GM12801 (cell line): ENCODE measurements around the gene PTPRG.

Source experiments
- CTCF ChIP-seq: IDR thresholded peaks from one replicate; pipeline ENCODE4 v1.5.1; 2011; ENCODE audit warnings: control low read depth; ENCODE audit not compliant: insufficient read length; ENCODE audit errors: extremely low read depth

PTPRG gene

GRCh38 chr3:61871644-61872043, 310.3 kb downstream of the PTPRG start:
- no peak for TF ChIP-seq CTCF

- no peak for TF ChIP-seq CTCF
These were observed 310.8 kb downstream of the PTPRG start for GRCh38 chr3:61872077-61872706.

- no peak for TF ChIP-seq CTCF
These were observed 313.9 kb downstream of the PTPRG start for GRCh38 chr3:61875046-61875844.

GRCh38 chr3:61875976-61876671, 314.8 kb downstream of the PTPRG start:
- no peak for TF ChIP-seq CTCF

GRCh38 chr3:61876797-61877196, 315.4 kb downstream of the PTPRG start:
- no peak for TF ChIP-seq CTCF

- no peak for TF ChIP-seq CTCF
These were observed 316.2 kb downstream of the PTPRG start for GRCh38 chr3:61877359-61878138.

- TF ChIP-seq CTCF, result no peak
These were observed 320.9 kb downstream of the PTPRG start for GRCh38 chr3:61882253-61882652.
